ENCODE data around the gene PCLO.

Gene PCLO

GRCh38 chr7:83155407-83155806 is 7.3 kb downstream of the PCLO start:
- H3K27me3 Mint-ChIP-seq, result no peaks in the 10 kb centered on the region
- H3K27ac Mint-ChIP-seq, result no peak overlapping the region
- no peak overlapping the region for H3K4me3 Mint-ChIP-seq
- peaks cover 6% of the 10 kb centered on the region for H3K9me3 Mint-ChIP-seq
- no peaks in the 10 kb centered on the region for H3K36me3 Mint-ChIP-seq
- DNase-seq (ENCODE audit: low spot score in 2 of 2) (no peak), ATAC-seq (ENCODE audit: low read depth) (no peak)
- H3K4me1 Mint-ChIP-seq, result no peaks in the 10 kb centered on the region

- no peaks in the 10 kb centered on the region for H3K27me3 Mint-ChIP-seq
- ATAC-seq (ENCODE audit: low read depth) (no peak), DNase-seq (ENCODE audit: low spot score in 2 of 2) (no peak)
- H3K4me1 Mint-ChIP-seq, result no peaks in the 10 kb centered on the region
- H3K27ac Mint-ChIP-seq, result no peak overlapping the region
- peaks cover 6% of the 10 kb centered on the region for H3K9me3 Mint-ChIP-seq
- H3K36me3 Mint-ChIP-seq, result no peaks in the 10 kb centered on the region
- no peak overlapping the region for H3K4me3 Mint-ChIP-seq
Measured at GRCh38 chr7:83153419-83153818, 9.3 kb downstream of the PCLO start.

GRCh38 chr7:83150310-83150709 is 12.4 kb downstream of the PCLO start:
- DNase-seq (ENCODE audit: low spot score in 2 of 2), result no peak
- H3K4me3 Mint-ChIP-seq, result no peak overlapping the region

GRCh38 chr7:83149466-83149865 is 13.2 kb downstream of the PCLO start:
- no peak for DNase-seq (ENCODE audit: low spot score in 2 of 2)
- Mint-ChIP-seq H3K4me3 (no peak overlapping the region), H3K27ac (no peak overlapping the region)

More at GRCh38 chr7:83150310-83150709, 12.4 kb downstream of the PCLO start:
- no peaks in the 10 kb centered on the region for H3K27me3 Mint-ChIP-seq
- no peak overlapping the region for H3K27ac Mint-ChIP-seq
- ATAC-seq (ENCODE audit: low read depth), result no peak
- H3K36me3 Mint-ChIP-seq, result no peaks in the 10 kb centered on the region
- no peaks in the 10 kb centered on the region for H3K4me1 Mint-ChIP-seq
- H3K9me3 Mint-ChIP-seq, result peaks cover 6% of the 10 kb centered on the region

GRCh38 chr7:83148776-83149175 is 13.9 kb downstream of the PCLO start:
- Mint-ChIP-seq H3K4me3 (no peak overlapping the region), H3K4me1 (no peaks in the 10 kb centered on the region), H3K27me3 (no peaks in the 10 kb centered on the region), H3K36me3 (no peaks in the 10 kb centered on the region), H3K9me3 (peaks cover 3% of the 10 kb centered on the region), H3K27ac (no peak overlapping the region)
- ATAC-seq (ENCODE audit: low read depth), result no peak
- no peak for DNase-seq (ENCODE audit: low spot score in 2 of 2)

More at GRCh38 chr7:83149466-83149865, 13.2 kb downstream of the PCLO start:
- H3K9me3 Mint-ChIP-seq, result peaks cover 3% of the 10 kb centered on the region
- no peaks in the 10 kb centered on the region for H3K27me3 Mint-ChIP-seq
- no peak for ATAC-seq (ENCODE audit: low read depth)
- no peaks in the 10 kb centered on the region for H3K36me3 Mint-ChIP-seq
- no peaks in the 10 kb centered on the region for H3K4me1 Mint-ChIP-seq

GRCh38 chr7:83143107-83143506 is 19.6 kb downstream of the PCLO start:
- ATAC-seq (ENCODE audit: low read depth) (no peak), DNase-seq (ENCODE audit: low spot score in 2 of 2) (no peak)
- Mint-ChIP-seq H3K4me3 (no peak overlapping the region), H3K4me1 (no peaks in the 10 kb centered on the region), H3K36me3 (no peaks in the 10 kb centered on the region), H3K27ac (no peak overlapping the region), H3K27me3 (no peaks in the 10 kb centered on the region), H3K9me3 (peaks cover 4% of the 10 kb centered on the region)

GRCh38 chr7:83142365-83142764 is 20.3 kb downstream of the PCLO start:
- H3K27me3 Mint-ChIP-seq, result no peaks in the 10 kb centered on the region
- no peak overlapping the region for H3K4me3 Mint-ChIP-seq
- ATAC-seq (ENCODE audit: low read depth), result no peak

GRCh38 chr7:83141927-83142326 is 20.8 kb downstream of the PCLO start:
- no peaks in the 10 kb centered on the region for H3K36me3 Mint-ChIP-seq

More at GRCh38 chr7:83142365-83142764, 20.3 kb downstream of the PCLO start:
- peaks cover 4% of the 10 kb centered on the region for H3K9me3 Mint-ChIP-seq
- H3K4me1 Mint-ChIP-seq, result no peaks in the 10 kb centered on the region
- no peaks in the 10 kb centered on the region for H3K36me3 Mint-ChIP-seq
- DNase-seq (ENCODE audit: low spot score in 2 of 2), result no peak
- H3K27ac Mint-ChIP-seq, result no peak overlapping the region

GRCh38 chr7:83130623-83131545 is 31.8 kb downstream of the PCLO start:
- Mint-ChIP-seq H3K4me1 (no peaks in the 10 kb centered on the region), H3K4me3 (no peak overlapping the region), H3K9me3 (peaks cover 1% of the 10 kb centered on the region), H3K27me3 (no peaks in the 10 kb centered on the region), H3K36me3 (no peaks in the 10 kb centered on the region), H3K27ac (no peak overlapping the region)
- DNase-seq (ENCODE audit: low spot score in 2 of 2) (no peak), ATAC-seq (ENCODE audit: low read depth) (no peak)

More at GRCh38 chr7:83141927-83142326, 20.8 kb downstream of the PCLO start:
- no peak for ATAC-seq (ENCODE audit: low read depth)
- no peaks in the 10 kb centered on the region for H3K4me1 Mint-ChIP-seq
- DNase-seq (ENCODE audit: low spot score in 2 of 2), result no peak
- no peak overlapping the region for H3K27ac Mint-ChIP-seq
- H3K9me3 Mint-ChIP-seq, result peaks cover 4% of the 10 kb centered on the region
- no peak overlapping the region for H3K4me3 Mint-ChIP-seq
- H3K27me3 Mint-ChIP-seq, result no peaks in the 10 kb centered on the region

- Mint-ChIP-seq H3K4me3 (no peak overlapping the region), H3K4me1 (no peaks in the 10 kb centered on the region), H3K9me3 (peaks cover 1% of the 10 kb centered on the region), H3K27ac (no peak overlapping the region), H3K27me3 (no peaks in the 10 kb centered on the region), H3K36me3 (no peaks in the 10 kb centered on the region)
- no peak for ATAC-seq (ENCODE audit: low read depth)
- DNase-seq (ENCODE audit: low spot score in 2 of 2), result no peak
Measured at GRCh38 chr7:83130191-83130590, 32.5 kb downstream of the PCLO start.

GRCh38 chr7:83119494-83119893 is 43.2 kb downstream of the PCLO start:
- no peak overlapping the region for H3K4me3 Mint-ChIP-seq
- H3K9me3 Mint-ChIP-seq, result peaks cover 2% of the 10 kb centered on the region
- no peaks in the 10 kb centered on the region for H3K4me1 Mint-ChIP-seq
- ATAC-seq (ENCODE audit: low read depth), result no peak
- no peak overlapping the region for H3K27ac Mint-ChIP-seq
- DNase-seq (ENCODE audit: low spot score in 2 of 2), result no peak
- H3K36me3 Mint-ChIP-seq, result no peaks in the 10 kb centered on the region
- H3K27me3 Mint-ChIP-seq, result no peaks in the 10 kb centered on the region

- H3K27me3 Mint-ChIP-seq, result no peaks in the 10 kb centered on the region
- ATAC-seq (ENCODE audit: low read depth) (no peak), DNase-seq (ENCODE audit: low spot score in 2 of 2) (no peak)
- no peaks in the 10 kb centered on the region for H3K36me3 Mint-ChIP-seq
- H3K9me3 Mint-ChIP-seq, result peaks cover 3% of the 10 kb centered on the region
- H3K27ac Mint-ChIP-seq, result no peak overlapping the region
- H3K4me1 Mint-ChIP-seq, result no peaks in the 10 kb centered on the region
- no peak overlapping the region for H3K4me3 Mint-ChIP-seq
Measured at GRCh38 chr7:83119026-83119382, 43.7 kb downstream of the PCLO start.

- no peak for ATAC-seq (ENCODE audit: low read depth)
- H3K27me3 Mint-ChIP-seq, result no peaks in the 10 kb centered on the region
- no peak overlapping the region for H3K27ac Mint-ChIP-seq
- no peaks in the 10 kb centered on the region for H3K4me1 Mint-ChIP-seq
- H3K9me3 Mint-ChIP-seq, result peaks cover 3% of the 10 kb centered on the region
- no peaks in the 10 kb centered on the region for H3K36me3 Mint-ChIP-seq
- no peak for DNase-seq (ENCODE audit: low spot score in 2 of 2)
- no peak overlapping the region for H3K4me3 Mint-ChIP-seq
Measured at GRCh38 chr7:83118347-83119025, 44.2 kb downstream of the PCLO start.

GRCh38 chr7:83117466-83117865 is 45.2 kb downstream of the PCLO start:
- Mint-ChIP-seq H3K9me3 (peaks cover 3% of the 10 kb centered on the region), H3K4me3 (no peak overlapping the region), H3K27me3 (no peaks in the 10 kb centered on the region), H3K36me3 (no peaks in the 10 kb centered on the region), H3K4me1 (no peaks in the 10 kb centered on the region), H3K27ac (no peak overlapping the region)
- no peak for DNase-seq (ENCODE audit: low spot score in 2 of 2)
- ATAC-seq (ENCODE audit: low read depth), result no peak

All from memory B cell (primary cell).